Hepatocyte (in vitro differentiated cells): ENCODE data around the gene SHROOM2.

ENCODE experiments used
- EZH2 ChIP-seq: fragments of 200-600 bp; sonication (generic); IDR thresholded peaks from 2 replicates; pipeline ENCODE4 v1.6.1; 2016; ENCODE audit warnings: antibody characterized with exemption, mild to moderate bottlenecking, borderline replicate concordance
- TF ChIP-seq, protein P1 (sequence below): fragments of 200-600 bp; sonication (generic); IDR thresholded peaks from 2 replicates; pipeline ENCODE4 v1.5.1; 2016; ENCODE audit warnings: antibody characterized with exemption, mild to moderate bottlenecking; ENCODE audit not compliant: poor library complexity

DNA sequence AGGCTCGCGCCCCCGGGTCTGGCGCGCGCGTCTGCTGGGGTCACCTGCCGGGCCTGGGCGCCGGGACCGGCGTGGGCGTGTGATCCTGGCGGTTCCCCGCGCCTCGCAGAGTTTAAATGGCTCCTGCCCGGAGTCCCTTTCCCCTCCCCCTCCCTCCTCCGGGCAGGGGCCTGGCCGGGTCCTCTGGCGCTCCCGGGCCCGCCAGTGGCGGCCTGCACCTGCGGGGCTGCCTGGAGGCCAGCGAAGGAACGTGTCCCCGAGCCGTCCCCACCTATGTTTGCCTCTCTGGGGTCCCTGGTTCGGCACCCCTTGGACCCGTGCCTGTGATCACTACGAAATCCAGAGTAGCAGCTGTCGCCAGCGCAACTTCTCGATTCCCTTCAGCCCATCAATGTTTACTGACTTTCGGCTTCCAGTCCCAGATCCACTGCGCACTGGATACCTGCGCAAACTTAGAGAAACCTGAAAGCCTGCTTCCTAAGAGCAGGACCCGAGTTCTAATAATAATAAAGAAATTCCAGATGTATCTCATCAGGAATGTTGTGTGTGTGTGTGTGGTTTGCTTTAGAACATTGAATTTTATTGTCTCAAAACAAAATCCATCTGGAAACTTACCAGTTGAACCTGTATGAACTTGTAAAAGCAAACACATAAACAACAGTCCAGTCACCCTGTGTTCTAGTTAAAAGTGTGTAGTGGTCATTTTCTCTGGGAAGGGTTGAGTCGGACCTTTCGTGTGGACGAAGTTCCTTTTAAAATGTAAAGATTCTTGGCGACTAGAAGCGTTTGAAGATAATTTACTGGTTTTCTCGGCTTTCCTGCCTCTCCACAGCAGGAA lies 788 bp downstream of the SHROOM2 start:
- no peak for TF ChIP-seq EZH2
- TF ChIP-seq, protein P1, sequence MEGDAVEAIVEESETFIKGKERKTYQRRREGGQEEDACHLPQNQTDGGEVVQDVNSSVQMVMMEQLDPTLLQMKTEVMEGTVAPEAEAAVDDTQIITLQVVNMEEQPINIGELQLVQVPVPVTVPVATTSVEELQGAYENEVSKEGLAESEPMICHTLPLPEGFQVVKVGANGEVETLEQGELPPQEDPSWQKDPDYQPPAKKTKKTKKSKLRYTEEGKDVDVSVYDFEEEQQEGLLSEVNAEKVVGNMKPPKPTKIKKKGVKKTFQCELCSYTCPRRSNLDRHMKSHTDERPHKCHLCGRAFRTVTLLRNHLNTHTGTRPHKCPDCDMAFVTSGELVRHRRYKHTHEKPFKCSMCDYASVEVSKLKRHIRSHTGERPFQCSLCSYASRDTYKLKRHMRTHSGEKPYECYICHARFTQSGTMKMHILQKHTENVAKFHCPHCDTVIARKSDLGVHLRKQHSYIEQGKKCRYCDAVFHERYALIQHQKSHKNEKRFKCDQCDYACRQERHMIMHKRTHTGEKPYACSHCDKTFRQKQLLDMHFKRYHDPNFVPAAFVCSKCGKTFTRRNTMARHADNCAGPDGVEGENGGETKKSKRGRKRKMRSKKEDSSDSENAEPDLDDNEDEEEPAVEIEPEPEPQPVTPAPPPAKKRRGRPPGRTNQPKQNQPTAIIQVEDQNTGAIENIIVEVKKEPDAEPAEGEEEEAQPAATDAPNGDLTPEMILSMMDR, result no peak
